NB4 (cell line): Measurements from ENCODE around the gene CD151.

ENCODE experiments used
- CTCF ChIP-seq: IDR thresholded peaks from one replicate; pipeline ENCODE4 v1.5.1; 2012; ENCODE audit warnings: low read depth, low read length
- MAX ChIP-seq: IDR thresholded peaks from 2 replicates; pipeline ENCODE4 v1.6.1; 2011; ENCODE audit warnings: low read depth, low read length
- POLR2A ChIP-seq: IDR thresholded peaks from 2 replicates; pipeline ENCODE4 v1.6.1; 2011; ENCODE audit warnings: mild to moderate bottlenecking; ENCODE audit not compliant: insufficient read length; ENCODE audit errors: extremely low read depth

GRCh38 chr11:854601-855329 lies 22.0 kb downstream of the CD151 start:
- no peak for TF ChIP-seq CTCF
- TF ChIP-seq POLR2A = no peak
- TF ChIP-seq MAX = no peak
